ENCODE data around the gene GP9.
"Not testable (repeated sequence)": the region's sequence is repeated elsewhere in the genome, so short reads cannot be mapped to it uniquely, and the experiment has no call there.

The GP9 gene

GRCh38 chr3:129052675-129053074 is 7.9 kb upstream of the GP9 start:
- DNase-seq: no peak

- DNase-seq: no peak
Measured at GRCh38 chr3:129054605-129055104, 5.9 kb upstream of the GP9 start.

GRCh38 chr3:129056451-129057173 is 4.0 kb upstream of the GP9 start:
- DNase-seq: no peak

DNA sequence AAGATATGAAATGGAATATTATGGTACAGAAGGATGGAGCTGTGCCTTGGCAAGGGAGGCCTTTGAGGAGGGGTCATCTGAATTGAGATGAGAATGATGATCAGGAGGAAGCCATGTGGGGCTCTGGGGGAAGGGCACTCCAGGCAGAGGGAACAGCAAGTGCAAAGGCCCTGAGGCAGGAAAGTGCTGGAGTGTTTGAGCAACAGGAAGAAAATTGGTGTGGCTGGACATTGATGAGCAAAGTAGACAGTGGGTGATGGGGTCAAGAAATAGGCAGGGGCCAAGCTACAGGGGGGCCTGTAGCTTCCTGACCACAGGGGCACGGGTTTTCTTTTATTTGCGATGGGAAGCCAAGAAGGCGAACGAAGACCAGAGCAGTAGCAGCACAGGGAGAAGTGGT is 3.3 kb upstream of the GP9 start:
- no peak for DNase-seq

- no peak for DNase-seq
Measured at GRCh38 chr3:129058441-129059200, 2.0 kb upstream of the GP9 start.

DNA sequence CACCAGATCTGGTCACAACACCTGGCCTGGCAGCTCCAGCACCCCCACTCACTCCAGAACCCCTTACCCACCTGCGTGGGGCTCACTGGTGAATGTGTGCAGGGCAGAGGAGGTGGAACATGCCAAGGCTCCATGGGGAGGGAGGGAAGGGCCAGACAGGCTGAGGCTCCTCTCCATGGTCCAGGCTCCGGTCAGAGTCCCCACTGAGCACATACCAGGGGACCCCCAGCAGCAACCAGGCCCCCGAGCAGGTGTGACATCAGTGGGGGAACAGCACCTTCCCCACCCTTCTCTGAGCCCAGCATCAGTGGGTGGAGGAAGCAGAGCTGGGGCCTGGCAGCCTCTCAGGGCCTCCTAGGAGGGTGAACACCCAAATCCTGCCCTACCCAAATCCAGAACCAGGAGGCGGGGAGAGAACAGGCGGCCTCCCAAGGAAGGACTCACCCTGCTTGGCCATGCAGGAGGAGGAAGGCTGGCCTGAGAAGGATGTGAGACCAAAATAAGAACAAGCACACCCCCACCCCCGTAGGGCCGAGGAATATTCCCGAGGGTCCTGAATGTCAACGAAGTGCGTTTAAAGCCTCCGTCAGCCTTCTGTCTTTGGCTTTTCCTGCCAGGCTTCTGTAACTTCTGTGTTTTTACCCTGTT is 1.1 kb upstream of the GP9 start:
- DNase-seq: no peak

DNA sequence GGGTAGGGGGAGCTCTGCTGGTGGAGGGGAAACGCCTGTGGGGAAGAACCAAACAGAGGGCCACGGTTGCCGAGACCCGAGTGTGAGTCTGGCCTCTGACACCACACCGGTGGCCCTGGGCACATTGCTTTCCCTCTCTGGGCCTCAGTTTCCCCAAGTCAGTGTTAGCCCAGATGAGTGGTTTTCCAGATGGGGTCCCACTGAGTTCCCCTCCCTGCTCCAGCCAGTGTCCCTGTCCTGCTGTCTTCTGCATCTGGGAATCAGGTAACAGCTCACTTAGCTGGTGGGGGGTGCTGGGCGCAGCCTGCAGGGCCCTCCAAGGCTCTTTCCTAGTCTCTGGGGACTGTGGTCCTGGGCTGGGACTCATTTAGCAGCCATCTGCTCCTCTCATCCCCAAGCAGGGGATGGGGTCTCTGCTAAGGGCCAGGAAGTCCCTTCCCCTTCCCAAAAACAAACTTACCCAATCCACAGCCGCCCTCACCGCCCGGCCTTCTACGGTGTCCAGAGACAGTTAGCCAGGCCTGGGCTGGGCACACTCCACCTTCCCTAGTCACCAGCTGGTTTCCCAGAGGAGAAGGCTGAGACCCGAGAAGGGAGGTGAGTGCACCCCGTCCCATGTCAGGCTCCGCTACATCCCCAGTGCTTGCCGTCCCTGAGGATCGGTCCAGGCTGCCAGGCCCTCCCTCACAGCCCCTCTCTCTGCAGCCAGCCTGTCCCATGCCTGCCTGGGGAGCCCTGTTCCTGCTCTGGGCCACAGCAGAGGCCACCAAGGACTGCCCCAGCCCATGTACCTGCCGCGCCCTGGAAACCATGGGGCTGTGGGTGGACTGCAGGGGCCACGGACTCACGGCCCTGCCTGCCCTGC is 676 bp downstream of the GP9 start:
- no peak for DNase-seq

GRCh38 chr3:129061888-129062834 is 1.6 kb downstream of the GP9 start:
- DNase-seq: no peak

DNA sequence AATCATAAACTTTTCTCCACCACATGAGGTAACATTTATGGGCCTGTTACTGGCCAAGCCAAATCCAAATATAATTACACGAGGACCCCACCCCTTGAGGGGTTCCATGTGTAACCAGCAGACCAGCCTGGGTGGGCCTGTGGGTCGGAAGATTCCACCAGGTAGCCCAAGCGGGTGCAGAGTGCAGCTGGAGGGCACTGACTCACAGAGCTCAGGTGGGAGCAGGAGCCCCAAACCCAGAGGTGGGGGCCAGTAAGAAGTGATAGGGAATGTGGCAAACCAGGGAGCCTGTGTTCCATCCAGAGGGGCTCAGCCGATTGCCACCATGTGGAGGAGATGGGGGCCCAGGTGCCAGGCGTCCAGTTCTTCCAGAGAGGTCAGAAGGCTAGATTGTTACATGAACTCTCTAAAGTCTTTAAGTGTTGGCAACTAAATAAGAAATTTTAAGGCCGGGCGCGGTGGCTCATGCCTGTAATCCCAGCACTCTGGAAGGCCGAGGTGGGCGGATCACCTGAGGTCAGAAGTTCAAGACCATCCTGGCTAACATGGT is 2.6 kb downstream of the GP9 start:
- no peak for DNase-seq

GRCh38 chr3:129063841-129064482 is 3.4 kb downstream of the GP9 start:
- DNase-seq: no peak

DNA sequence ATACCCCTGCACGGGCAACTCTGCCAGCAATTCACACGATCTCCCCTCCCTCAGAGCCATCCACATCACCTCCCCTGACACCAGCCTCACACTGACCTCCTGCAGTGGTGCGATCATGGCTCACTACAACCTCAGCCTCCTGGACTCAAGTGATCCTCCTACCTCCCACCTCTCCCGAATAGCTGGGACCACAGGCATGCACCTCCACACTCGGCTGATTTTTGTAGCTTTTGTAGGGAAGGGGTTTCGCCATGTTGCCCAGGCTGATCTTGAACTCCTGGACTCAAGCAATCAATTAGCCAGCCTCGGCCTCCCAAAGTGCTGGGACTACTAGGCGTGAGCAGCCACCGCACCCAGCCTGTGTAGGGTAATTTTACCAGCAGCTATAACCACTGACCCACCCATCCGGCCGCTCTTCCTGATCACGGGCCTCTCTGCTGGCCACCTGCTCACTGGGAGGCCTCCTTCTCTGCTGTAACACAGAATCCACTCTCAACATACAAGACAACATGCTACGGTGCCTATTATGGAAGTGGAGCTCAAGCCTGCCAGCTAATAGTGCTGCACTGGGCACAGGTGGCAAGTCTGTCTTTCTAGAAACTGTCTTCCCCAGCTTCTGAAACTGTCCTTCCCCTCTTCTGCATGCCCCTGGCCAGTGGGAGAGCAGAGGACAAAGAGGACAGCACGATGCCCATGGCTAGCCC is 4.6 kb downstream of the GP9 start:
- no peak for DNase-seq

DNA sequence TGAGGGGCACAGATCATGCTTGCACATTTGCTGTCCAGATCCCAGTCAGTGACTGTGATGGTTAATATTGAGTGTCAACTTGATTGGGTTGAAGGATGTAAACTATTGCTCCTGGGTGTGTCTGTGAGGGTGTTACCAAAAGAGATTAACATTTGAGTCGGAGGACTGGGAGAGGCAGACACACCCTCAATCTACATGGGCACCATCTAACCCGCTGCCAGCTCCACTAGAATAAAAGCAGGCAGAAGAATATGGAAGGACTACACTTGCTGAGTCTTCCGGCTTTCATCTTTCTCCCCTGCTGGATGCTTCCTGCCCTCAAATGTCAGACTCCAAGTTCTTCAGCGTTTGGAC is 5.1 kb downstream of the GP9 start:
- no peak for DNase-seq

DNA sequence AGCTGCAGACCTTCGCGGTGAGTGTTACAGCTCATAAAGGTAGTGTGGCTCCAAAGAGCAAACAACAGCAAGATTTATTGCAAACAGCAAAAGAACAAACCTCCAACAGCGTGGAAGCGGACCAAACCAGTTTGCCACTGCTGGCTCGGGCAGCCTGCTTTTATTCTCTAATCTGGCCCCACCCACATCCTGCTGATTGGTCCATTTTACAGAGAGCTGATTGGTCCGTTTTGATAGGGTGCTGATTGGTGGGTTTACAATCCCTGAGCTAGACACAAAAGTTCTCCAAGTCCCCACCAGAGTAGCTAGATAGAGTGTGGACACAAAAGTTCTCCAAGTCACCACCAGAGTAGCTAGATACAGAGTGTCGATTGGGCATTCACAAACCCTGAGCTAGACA is 7.1 kb downstream of the GP9 start:
- peak; percentile 18 for DNase-seq

DNA sequence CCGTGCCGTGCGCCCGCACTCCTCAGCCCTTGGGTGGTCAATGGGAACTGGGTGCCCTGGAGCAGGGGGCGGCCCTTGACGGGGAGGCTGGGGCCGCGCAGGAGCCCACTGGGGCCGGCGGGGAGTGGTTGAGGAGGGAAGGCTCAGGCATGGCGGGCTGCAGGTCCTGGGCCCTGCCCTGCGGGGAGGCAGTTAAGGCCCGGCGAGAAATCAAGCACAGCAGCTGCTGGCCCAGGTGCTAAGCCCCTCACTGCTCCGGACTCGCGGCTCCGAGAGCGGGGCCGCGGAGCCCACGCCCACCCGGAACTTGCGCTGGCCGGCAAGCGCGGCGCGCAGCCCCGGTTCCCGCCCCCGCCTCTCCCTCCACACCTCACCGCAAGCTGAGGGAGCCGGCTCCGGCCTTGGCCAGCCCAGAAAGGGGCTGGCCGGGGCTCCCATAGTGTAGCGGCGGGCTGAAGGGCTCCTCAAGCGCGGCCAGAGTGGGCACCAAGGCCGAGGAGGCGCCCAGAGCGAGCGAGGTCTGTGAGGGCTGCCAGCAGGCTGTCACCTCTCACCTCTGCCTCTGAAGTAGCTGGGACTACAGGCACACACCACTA is 7.8 kb downstream of the GP9 start:
- DNase-seq: peak; percentile 48

DNA sequence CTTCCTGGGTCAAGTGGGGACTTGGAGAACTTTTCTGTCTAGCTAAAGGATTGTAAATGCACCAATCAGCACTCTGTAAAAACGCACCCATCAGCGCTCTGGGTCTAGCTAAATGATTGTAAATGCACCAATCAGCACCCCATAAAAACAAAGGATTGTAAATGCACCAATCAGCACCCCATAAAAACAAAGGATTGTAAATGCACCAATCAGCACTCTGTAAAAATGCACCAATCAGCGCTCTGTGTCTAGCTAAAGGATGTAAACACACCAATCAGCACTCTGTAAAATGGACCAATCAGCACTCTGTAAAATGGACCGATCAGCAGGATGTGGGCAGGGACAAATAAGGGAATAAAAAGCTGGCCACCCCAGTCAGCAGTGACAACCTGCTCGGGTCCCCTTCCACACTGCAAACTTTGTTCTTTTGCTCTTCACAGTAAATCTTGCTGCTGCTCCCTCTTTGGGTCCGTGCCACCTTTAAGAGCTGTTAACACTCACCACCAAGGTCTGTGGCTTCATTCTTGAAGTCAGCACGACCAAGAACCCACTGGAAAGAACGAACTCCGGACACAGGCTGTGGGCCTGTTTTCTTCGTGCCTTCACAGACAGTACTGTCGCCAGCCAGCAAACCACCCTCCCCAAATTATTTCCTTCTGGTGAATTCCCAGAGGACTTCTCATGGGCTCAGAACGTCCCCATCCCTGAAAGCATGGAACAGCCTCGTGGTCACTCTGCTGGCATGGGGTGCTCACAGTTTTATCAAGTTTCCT is 8.9 kb downstream of the GP9 start:
- DNase-seq: not testable (repeated sequence)

DNA sequence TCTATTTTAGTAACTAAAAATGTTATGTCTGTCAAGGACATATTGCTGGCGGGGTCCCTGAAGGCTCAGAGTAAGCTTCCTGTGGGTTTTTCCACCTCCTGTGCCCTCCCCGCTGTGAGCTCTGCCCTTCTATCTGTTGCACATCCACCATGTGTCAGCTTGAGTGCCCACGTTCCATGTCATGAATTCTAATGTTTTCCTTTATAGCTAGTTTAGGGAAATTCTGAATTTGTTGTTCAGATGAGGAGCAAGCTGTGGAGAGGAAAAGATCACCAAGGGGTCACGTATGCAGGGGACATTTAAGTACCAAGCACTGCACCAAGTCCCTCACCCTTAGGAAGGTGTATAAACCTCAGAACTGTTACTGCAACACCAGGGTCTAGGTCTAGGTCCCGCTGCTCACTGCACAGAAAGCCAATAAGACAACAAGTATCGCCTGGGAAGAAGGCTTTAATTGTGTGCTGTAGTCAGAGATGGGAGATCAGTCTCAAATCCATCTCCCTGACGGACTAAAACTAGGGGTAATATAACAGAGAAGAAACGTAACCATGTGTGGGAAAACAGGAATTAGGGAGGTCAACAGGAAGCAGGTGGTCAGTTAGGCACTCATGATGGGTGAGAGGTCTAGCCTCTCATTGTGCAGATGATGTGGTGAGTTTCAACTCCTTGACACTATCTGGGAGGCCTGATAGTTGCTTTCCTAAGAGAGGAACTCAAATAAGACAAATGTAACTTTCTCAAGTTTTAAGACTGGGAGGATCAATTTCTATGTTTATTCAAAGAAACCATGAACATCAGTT is 9.7 kb downstream of the GP9 start:
- DNase-seq: no peak

GRCh38 chr3:129077222-129077621 is 16.6 kb downstream of the GP9 start:
- no peak for DNase-seq

GRCh38 chr3:129078510-129078909 is 17.9 kb downstream of the GP9 start:
- no peak for DNase-seq
